GM08714 (cell line): ENCODE measurements around the gene TAOK2.
"Not testable (repeated sequence)": the region's sequence is repeated elsewhere in the genome, so short reads cannot be mapped to it uniquely, and the experiment has no call there.

ENCODE experiments used
- H3K4me3 ChIP-seq: fragments of 200-500 bp; sonication (Bioruptor generic); 2 replicates; pipeline ENCODE4 v1.5.1; 2014; ENCODE audit warnings: mild to moderate bottlenecking, low read length, inconsistent platforms
- ZNF274 ChIP-seq: IDR thresholded peaks from 2 replicates; pipeline ENCODE4 v1.6.1; 2012; ENCODE audit warnings: mild to moderate bottlenecking, low read depth, low read length

The TAOK2 gene

DNA sequence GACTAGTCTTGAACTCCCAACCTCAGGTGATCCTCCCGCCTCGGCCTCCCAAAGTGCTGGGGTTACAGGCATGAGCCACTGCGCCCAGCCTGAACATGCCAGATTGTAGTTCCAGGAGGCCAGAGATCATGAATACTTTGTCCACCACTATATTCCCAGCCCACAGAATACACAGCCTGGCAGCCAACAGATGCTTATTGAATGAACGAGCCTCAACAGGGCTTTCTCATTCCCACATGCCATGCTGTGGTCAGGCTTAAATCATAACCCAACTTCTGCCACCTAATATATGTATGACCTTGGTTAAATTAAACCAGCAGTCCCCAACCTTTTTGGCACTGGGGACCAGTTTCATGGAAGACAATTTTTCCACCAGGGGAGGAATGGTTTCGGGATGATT is 14.9 kb upstream of the TAOK2 start:
- TF ChIP-seq ZNF274: no peak
- no peak overlapping the region for H3K4me3 ChIP-seq

DNA sequence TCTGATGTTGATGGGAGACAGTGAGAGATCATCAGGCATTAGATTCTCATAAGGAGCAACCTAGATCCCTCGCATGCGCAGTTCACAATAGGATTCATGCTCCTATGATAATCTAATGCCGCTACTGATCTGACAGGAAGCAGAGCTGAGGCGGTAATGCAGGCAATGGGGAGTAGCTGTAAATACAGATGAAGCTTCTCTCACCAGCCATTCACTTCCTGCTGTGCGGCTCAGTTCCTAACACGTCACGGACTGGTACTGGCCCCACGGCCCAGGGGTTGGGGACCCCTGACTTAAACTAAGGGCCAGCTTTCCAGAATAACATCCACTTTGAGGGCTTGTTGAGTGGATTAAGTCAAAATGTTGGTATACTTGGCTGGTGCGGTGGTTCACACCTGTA is 14.4 kb upstream of the TAOK2 start:
- H3K4me3 ChIP-seq: no peak overlapping the region
- no peak for TF ChIP-seq ZNF274

- H3K4me3 ChIP-seq: not testable (repeated sequence)
Measured at GRCh38 chr16:29959821-29960220, 13.8 kb upstream of the TAOK2 start.

DNA sequence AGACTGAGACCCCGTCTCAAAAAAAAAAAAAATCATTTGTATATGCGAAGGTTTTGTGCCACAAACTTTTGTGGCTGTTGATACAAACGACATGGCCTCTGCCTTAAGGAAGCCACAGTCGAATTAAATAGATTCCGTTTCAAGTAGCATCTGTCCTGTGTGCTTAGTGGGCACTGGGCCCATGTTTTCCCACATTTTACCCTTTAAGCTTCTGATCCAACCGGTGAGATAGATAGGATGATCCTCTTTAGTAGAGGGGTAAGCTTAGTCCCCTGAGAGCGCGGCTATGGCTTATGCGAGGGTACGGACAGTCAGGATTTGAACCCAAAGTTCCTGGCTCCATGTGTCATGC is 12.6 kb upstream of the TAOK2 start:
- peak overlapping the region; percentile 66; the same call in 1 of the 2 replicates for H3K4me3 ChIP-seq
- no peak for TF ChIP-seq ZNF274

- H3K4me3 ChIP-seq: peak within 1 kb of the TSS; percentile 66
- TF ChIP-seq ZNF274: no peak
Measured at GRCh38 chr16:29961479-29962343, 12.0 kb upstream of the TAOK2 start, which contains the start of gene TMEM219. TMEM219 (plus strand) TSS chr16:29962079; CDS start chr16:29963144, 1,065 bp downstream.

DNA sequence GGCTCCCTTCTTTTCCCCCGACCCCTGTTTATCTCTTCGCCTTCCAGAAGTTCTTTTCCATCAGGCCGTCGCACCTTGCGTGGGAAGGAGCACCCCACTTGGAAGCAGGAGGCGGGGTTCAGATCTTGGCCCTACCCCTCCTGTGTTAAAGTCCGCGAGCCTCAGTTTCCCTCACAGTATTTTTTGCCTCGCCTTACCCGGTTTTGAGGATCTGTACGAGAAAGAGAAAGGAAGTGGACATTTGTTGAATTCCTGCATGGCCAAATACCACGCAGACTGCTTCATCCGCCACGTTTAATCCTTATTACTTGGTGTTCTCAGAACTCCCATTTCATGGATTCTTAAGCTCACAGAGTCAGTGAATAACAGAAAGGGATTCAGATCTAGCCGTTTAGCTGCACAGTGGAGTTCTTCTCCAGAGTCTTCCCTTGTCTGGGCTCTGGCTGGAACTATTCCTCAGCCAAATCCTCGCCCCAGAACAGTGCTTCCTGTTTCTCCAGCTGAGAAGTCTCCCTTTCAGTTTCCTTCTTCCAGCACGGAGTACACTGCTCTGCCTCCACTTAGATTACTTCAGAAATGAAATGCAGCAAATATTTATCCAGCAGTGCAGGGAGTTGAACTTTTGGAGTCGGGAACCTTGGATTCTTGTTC is 11.2 kb upstream of the TAOK2 start:
- TF ChIP-seq ZNF274: no peak
- peak overlapping the region; percentile 66 for H3K4me3 ChIP-seq

GRCh38 chr16:29963021-29963743 is 10.5 kb upstream of the TAOK2 start:
- H3K4me3 ChIP-seq: no peak overlapping the region; the same call in 1 of the 2 replicates
- TF ChIP-seq ZNF274: no peak

DNA sequence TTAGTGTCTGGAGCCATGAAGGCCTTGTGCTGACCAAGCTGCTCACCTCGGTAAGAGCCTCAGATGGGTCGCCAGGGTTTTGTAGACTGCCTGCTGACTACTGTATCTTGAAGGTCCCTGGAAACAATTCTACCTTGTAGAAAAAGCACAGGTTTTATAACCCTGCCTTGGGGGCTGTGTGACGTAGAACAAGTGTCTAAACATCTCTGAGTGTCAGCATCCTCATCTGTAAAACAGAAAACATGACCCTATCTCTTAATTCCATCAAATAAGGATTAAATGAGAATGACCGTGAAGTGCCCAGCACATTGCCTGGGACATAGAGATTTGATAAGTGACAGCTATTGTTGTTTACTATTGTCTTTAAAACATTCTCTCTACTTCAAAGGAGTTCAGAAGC is 5.5 kb upstream of the TAOK2 start:
- H3K4me3 ChIP-seq: no peak overlapping the region
- no peak for TF ChIP-seq ZNF274

DNA sequence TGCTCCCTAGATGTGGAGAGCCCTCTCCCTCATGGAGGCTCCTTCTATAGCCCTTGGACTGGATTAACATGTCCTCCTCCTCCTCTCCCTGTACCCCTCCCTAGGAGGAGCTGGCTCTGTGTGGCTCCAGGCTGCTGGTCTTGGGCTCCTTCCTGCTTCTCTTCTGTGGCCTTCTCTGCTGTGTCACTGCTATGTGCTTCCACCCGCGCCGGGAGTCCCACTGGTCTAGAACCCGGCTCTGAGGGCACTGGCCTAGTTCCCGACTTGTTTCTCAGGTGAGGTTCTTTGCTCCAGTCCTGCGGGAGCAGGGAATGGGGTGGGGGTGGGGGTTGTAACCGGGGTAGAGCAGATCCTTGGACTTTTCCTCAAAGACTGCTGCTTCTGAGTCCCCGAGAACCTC is 2.4 kb upstream of the TAOK2 start:
- TF ChIP-seq ZNF274: no peak
- no peak overlapping the region for H3K4me3 ChIP-seq

- no peak overlapping the region for H3K4me3 ChIP-seq
- no peak for TF ChIP-seq ZNF274
Measured at GRCh38 chr16:29972500-29972899, 1.2 kb upstream of the TAOK2 start.

DNA sequence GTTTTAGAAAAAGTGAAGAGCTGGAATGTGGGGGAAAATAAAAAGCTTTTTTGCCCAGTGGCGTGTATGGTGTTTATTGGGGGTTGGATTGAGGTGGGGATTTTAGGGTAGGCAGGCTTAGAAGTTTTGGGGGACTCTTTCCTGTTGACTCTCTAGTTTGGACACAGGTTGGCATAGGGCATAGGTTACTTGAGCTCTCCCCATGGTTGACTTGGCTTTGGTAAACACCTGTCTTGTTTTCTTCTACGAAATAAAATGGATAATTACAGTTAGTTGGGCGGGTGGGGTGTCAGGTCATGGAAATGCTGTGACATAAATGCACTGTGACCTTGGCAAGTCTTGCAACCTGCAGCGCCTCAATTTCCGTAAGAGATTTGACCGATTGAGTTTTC is 680 bp upstream of the TAOK2 start:
- TF ChIP-seq ZNF274: no peak
- no peak overlapping the region for H3K4me3 ChIP-seq

DNA sequence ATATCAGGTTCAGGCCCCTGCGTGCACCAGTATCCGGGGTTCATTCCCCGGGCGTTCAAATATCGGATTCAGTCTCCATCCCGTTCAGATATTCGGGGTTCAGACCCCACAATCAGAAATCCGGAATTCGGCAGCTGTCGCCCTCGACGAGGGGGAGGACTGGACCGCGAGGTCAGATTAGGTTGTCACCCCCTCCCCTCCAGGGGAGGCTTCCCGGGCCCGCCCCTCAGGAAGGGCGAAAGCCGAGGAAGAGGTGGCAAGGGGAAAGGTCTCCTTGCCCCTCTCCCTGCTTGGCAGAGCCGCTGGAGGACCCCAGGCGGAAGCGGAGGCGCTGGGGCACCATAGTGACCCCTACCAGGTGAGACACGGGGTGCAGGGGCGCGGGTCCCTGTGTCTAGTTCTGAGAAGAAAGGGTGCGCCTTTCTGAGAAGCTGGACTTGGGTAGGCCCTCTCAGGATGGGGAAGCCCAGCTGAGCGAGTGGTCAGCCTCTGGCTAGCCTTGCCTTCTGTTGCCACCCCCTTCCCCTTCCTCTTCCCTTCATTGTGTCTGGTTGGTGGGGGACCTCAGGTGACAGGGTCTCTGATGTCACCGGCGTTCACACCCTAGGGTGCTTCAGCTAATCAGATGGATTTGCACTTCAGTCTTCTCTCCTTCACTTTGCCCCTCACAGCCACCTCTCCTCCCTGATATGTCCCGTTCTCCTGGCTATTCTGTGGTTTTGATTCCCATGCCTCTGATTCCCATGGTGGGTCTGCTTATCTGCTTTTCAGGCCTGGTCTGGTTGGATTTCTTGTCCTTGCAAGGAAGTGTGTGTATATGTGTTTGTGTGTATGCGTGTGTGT is 844 bp downstream of the TAOK2 start:
- peak overlapping the region; percentile 90 for H3K4me3 ChIP-seq
- no peak for TF ChIP-seq ZNF274

DNA sequence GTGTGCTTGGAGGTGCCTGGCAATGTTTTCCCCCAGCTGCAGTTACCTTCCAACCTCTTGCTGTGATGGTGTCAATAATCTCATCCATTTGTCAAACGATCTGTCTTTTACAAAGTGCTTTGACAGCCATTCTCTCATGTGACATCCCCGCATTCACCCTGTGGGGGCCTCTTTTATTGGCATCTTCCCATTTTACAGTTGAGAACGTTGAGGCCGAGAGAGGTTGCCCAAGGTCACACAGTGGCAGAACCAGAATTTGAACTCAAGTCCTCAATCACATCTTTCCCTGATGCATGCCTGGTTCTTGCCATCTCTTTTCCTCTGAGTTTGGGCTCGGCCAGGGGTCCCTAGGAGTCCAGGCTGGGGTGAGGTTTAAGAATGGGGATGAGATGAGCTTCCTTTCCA is 1.5 kb downstream of the TAOK2 start:
- peak overlapping the region; percentile 90 for H3K4me3 ChIP-seq
- no peak for TF ChIP-seq ZNF274
